Putamen (tissue), 1 donor: Measurements from ENCODE around the gene ORAI1.
"Not testable (repeated sequence)": the region's sequence is repeated elsewhere in the genome, so short reads cannot be mapped to it uniquely, and the experiment has no call there.

Experiments used
- DNase-seq: peaks from one replicate; pipeline ENCODE4 v3.0.0-alpha.2; 2016; ENCODE audit warnings: low spot score

The ORAI1 gene

GRCh38 chr12:121603581-121603980 lies 22.7 kb upstream of the ORAI1 start:
- DNase-seq = no peak

GRCh38 chr12:121608301-121608700 lies 18.0 kb upstream of the ORAI1 start:
- no peak for DNase-seq

DNA sequence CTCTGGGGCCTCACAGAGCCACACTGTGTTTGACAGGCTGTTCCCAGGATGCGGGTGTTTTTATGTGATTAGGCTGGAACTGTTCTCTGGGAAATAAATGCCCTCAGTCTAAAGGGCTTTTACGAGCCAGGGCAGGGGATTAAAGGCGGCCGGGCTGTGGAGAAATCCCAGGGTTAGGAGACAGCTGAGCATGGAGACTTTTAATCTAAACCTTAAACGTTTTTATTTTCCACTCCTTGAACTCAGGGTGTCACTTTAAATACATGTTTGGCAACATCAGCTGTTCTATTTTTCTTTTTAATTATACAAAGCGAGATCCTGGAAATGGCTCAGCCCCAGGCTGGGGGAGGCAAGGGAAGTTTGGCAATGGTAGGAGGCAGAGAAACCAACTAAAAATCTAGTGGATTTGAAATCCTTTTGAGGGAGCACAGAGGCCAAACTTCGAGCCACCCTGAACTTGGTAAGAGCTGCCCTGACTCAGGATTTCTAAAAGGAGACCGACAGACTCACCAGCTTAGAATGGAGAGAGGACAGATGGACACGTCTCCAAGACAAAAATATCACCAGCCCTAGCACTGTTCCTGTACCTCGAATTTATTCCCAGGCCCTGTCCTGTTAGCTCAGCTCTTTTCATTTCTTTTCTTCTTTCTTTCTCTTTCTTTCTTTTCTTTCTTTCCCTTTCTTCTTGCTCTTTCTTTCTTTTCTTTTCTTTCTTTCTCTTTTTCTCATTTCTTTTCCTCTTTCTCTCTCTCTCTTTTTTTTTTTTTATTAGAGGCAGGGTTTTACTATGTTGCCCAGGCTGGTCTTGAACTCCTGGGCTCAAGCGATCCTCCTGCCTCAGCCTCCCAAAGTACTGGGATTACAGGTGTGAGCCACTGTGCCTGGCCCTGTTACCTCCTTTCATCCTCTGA lies 15.8 kb upstream of the ORAI1 start:
- DNase-seq = no peak

- DNase-seq = no peak
Measured at GRCh38 chr12:121611306-121611705, 15.0 kb upstream of the ORAI1 start.

- DNase-seq = no peak
Measured at GRCh38 chr12:121613462-121613861, 12.9 kb upstream of the ORAI1 start.

DNA sequence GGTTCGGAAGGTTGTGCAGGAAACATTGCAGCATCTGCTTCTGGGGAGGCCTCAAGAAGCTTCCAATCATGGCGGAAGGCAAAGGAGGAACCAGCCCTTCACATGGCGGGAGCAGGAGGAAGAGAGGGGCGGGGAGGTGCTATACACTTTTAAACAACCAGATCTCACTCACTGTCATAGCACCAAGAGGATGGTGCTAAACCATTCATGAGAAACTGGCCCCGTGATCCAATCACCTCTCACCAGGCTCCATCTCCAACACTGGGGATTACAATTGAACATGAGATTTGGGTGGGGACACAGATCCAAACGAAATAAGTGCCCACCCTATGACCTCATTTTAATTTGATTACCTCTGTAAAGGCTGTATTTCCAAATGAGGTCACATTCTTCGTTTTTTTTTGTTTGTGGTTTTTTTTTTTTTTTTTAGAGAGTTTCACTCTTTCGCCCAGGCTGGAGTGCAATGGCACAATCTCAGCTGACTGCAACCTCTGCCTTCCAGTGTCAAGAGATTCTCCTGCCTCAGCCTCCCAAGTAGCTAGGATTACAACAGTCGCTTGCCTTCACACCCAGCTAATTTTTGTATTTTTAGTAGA lies 11.4 kb upstream of the ORAI1 start:
- DNase-seq = no peak

GRCh38 chr12:121618659-121619233 lies 7.6 kb upstream of the ORAI1 start:
- no peak for DNase-seq

DNA sequence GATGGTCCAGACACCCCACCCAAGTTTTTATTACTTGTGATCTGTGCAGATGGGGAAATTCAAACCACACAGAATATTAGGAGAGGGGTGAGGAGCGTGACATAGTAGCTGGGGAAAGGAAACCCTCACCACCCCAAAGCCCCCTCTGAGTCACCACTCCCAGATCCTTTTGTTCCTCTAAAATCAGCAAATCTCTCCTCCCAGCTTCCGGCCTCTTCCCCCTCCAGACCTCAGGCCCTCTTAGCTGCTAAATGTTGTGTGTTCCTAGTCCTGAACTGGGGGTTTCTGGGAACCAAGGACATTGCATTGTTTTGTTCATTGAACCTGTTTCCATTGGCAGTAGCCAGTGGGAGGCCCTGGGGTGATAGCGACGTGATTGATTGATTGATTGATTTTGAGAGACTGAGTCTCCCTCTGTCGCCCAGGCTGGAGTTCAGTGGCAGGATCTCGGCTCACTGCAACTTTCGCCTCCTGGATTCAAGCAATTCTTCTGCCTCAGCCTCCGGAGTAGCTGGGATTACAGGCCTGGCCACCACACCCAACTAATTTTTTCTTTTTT lies 5.9 kb upstream of the ORAI1 start:
- DNase-seq = no peak

GRCh38 chr12:121626853-121627640 lies 717 bp downstream of the ORAI1 start:
- no peak for DNase-seq

DNA sequence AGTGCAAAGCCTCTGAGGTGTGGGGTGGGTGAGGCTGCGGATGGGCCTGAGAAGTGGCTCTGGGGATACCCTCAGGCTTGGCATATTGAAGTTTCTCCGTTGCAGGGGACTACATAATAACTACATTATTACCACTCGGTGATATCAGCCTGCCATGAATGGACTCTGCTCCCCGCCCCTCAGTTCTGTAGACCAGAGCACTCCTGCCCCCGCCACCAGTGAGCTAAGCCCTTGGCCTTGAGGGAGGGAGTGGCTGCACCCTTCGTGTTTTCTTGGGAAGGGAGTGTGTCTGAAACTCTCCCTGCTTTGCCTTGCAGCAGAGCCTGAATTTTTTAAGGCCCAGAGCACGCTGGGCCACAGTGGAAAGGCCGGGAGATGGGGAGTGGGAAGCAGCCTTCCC lies 1.7 kb downstream of the ORAI1 start:
- no peak for DNase-seq

GRCh38 chr12:121628536-121628935 lies 2.2 kb downstream of the ORAI1 start:
- no peak for DNase-seq

DNA sequence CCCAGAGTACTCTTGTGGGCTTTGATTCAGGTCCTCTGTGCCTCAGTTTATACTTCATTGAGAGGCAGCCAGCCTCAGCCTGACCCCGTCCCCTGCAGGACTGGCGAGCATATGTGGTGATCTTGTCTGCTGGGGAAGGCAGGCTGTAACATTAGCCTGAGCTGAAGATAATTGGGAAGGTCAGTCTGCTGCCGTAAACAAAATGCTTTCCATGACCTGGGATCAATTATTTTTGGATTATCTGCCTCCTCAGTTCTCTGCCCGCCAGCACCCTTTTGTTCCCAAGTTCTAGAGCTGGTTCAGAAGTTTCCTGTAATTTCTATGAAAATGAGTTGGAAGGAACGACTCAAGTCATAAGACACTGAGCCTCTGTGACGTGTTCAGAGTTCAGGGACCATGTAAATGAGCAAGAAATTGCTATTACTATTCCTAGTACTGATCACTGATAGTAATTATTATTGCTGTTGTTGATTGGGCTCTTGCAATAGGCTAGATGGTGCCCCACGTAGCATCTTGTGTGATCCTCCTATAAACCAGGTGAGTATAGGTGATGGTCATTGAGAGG lies 4.5 kb downstream of the ORAI1 start:
- DNase-seq = no peak

DNA sequence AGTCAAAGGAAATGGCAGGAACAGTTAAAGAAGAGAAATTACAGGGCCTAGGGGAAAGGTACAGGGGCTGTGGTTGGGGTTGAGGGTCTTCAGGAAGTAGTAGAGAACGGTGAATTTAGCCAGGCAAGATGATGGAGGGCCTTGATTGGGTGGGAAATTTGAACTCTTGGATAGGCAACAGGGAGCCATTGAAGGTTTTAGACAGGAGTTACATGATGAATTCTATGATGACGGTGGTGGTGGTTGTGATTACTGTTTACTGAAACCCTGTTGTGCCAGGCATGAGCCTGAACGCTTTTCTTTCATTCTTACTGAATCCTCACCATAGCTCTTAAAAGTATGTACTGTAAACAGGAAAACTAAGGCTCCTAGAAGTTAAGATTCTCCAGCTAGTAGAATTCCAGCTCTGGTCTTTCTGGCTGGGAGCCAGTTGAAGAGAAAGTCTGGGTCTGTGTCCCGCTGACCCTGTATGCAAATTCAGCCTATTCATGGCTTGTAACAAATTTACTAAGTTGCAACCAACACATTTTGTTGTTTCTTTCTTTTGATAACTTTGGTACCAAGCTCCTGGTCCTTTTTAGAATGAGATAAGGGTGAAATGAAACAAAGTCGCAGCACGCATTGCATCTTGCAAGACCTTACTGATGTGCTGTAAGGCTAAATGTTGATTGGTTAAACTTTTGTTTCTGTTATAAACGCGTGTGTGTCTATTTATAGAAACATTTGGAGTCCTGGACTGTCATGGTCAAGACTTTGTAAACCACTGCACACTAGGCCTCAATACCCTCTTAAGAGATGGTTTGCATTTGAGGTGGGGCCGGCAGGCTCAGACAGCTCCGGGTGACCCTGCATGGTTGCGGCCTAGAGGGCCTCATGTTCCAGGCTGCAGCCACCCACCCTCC lies 6.0 kb downstream of the ORAI1 start:
- DNase-seq = no peak

DNA sequence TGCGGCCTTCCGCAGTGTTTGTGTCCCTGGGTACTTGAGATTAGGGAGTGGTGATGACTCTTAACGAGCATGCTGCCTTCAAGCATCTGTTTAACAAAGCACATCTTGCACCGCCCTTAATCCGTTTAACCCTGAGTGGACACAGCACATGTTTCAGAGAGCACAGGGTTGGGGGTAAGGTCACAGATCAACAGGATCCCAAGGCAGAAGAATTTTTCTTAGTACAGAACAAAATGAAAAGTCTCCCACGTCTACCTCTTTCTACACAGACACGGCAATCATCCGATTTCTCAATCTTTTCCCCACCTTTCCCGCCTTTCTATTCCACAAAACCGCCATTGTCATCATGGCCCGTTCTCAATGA lies 7.5 kb downstream of the ORAI1 start:
- not testable (repeated sequence) for DNase-seq

GRCh38 chr12:121634836-121635235 lies 8.5 kb downstream of the ORAI1 start:
- DNase-seq = no peak

DNA sequence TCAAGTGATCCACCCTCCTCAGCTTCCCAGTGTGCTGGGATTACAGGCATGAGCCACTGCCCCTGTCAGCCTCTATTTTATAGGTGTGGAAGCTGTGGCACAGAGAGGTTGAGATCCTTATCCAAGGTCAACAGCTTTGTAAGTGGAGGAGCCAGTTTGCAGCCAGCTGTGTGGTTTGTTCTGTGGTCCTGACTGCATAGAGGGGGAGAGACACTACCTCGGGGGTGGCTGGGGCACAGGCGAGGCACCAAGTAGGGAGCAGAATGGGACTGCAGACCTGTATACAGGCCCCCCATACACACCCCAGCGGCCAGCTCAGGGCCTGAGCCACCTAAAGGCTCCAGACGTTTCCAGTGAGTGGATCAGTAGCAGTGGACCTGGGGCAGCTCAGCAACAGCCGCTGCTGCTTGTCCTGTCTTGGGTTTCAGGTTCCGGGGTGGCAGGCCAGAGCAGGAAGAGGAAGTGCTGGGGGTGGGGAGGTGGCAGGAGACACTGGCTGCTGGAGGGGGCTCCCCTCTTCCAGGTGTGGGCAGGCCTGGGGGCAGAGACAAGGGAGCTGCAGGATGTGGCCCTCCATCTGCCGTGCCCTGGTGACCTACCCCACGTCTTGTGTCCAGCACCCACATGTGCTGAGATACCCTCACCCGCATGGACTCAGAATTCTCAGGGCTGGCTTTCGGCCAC lies 11.0 kb downstream of the ORAI1 start:
- no peak for DNase-seq

DNA sequence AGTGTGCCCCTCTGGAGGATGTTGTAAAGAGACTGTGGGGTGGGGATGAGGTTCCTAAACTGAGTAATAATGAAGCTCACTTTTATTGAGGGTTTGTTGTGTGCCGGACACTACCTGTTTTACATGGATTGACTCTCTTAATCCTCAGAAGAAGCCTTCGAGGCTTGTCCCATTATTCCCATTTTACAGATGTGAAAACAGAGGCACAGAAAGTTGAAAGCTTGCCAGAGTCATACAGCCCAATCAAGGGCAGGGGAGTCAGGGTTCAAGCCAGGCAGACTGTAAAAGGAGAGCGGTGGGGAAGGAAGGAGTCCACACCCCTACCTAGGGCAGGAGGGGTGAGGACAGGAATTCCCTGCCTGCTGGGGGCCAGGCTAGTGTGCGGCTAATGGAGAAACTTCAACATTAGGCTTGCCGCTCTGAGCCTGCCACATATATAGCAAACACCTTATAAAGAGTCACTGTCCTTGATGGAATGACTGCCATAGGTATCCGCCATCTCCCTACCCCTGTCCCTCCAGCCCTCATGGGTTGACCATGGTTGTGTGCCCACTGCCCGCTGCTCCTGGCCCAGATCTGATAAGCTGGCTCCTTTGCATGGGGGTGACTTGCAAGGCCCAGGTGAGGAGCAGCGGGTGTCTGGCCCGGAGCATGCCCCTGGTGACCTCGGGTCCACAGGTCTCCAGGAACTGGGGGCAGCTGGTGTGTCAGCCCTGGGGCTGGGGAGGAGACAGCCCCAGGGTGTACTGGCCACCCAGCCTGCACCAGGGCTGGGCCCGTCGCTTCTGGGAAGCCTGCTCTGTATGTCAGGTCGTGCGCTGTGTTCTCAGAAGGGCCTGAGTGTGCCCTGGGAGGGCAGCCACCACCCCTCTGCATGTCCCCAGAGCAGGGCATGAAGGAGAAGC lies 12.2 kb downstream of the ORAI1 start:
- DNase-seq = no peak

DNA sequence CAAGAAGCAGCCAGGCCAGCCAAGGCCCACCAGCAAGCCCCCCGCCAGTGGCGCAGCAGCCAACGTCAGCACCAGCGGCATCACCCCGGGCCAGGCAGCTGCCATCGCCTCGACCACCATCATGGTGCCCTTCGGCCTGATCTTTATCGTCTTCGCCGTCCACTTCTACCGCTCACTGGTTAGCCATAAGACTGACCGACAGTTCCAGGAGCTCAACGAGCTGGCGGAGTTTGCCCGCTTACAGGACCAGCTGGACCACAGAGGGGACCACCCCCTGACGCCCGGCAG lies 15.0 kb downstream of the ORAI1 start:
- no peak for DNase-seq

DNA sequence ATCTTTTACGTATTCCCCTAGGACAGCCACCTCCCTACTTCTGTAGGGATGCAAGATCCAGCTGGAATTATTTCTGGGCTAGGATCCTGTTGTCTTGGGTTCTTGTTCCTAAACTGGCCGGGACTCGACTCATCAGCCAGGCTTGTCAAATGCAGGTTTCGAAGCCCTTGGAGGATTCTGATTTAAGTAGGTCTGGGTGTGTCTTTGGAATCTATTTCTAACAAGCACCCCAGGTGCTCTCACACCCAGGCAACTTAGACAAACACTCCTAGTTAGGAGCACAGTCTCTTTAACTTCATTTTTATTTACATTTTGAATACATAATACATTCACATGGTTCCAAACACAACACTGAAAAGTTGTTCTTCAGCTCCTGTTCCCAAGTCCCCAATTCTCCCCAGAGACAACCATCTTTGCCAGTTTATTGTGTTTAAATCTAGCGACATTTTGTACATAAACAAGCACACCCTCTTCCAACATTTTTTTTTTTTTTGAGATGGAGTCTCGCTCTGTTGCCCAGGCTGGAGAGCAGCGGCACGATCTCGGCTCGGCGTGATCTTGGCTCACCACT lies 22.2 kb downstream of the ORAI1 start:
- no peak for DNase-seq
